SK-N-SH (cell line): ENCODE measurements around the gene CACNA1E. TPM values are rescaled to one million over a fixed set of nuclear protein-coding genes. Genes with fewer than 3 reads are reported as not detected.

Experiments
- CTCF ChIA-PET: fragments of 300-600, 350-600 bp; formaldehyde crosslinking; extraction: SDS; loops from one replicate; lab custom pipeline; 2021; lab: Yijun Ruan, JAX
- POLR2A ChIA-PET: fragments of 350-600 bp; sonication (Branson Sonifier 250); formaldehyde crosslinking; extraction: SDS; loops from one replicate; lab custom pipeline; 2020; ENCODE audit warnings: antibody characterized with exemption, inconsistent platforms; lab: Yijun Ruan, JAX
- DNase-seq: peaks from one replicate; pipeline ENCODE4 v3.0.0; 2012
- H2AFZ ChIP-seq: fragments of 200-600 bp; sonication (generic); 2 replicates; pipeline ENCODE4 v1.8.1; 2016; ENCODE audit warnings: antibody characterized with exemption, mild to moderate bottlenecking, low read depth
- H3F3A ChIP-seq: fragments of 200-600 bp; sonication (generic); replicated peaks from 2 replicates; pipeline ENCODE3; 2016; ENCODE audit warnings: antibody characterized with exemption, mild to moderate bottlenecking; ENCODE audit not compliant: insufficient read depth
- H3K27ac ChIP-seq, 2 experiments: fragments of 200-500 bp in 1 of 2; fragments of 200-600 bp in 1 of 2; sonication (Bioruptor generic) in 1 of 2; sonication (generic), shearing (Covaris generic) in 1 of 2; 2 replicates each; pipeline versions ENCODE4 v1.5.1 to v1.6.1; 2014 to 2016; ENCODE audit warnings: low read depth in 2 of 2, inconsistent platforms in 1 of 2, low read length in 1 of 2, mild to moderate bottlenecking in 1 of 2, mixed read lengths in 1 of 2
- H3K27me3 ChIP-seq: fragments of 200-600 bp; sonication (generic), shearing (Covaris generic); 2 replicates; pipeline ENCODE4 v1.6.1; 2016; ENCODE audit warnings: mixed run types; ENCODE audit not compliant: insufficient read depth
- H3K36me3 ChIP-seq, 2 experiments: fragments of 200-500 bp in 1 of 2; fragments of 200-600 bp in 1 of 2; sonication (Bioruptor generic) in 1 of 2; sonication (generic) in 1 of 2; replicated peaks in 1 of 2; 2 replicates each; pipeline versions ENCODE3 to v1.5.1; 2014 to 2016; ENCODE audit warnings: low read length in 1 of 2, mild to moderate bottlenecking in 1 of 2; ENCODE audit not compliant: insufficient read depth in 2 of 2, control insufficient read depth in 1 of 2
- H3K4me1 ChIP-seq, 2 experiments: fragments of 200-500 bp in 1 of 2; fragments of 200-600 bp in 1 of 2; sonication (Bioruptor generic) in 1 of 2; sonication (generic), shearing (Covaris generic) in 1 of 2; 2 replicates each; pipeline versions ENCODE4 v1.5.1 to v1.6.1; 2014 to 2016; ENCODE audit warnings: low read depth in 1 of 2, low read length in 1 of 2, mixed run types in 1 of 2; ENCODE audit not compliant: insufficient read depth in 2 of 2, control insufficient read depth in 1 of 2
- H3K4me2 ChIP-seq: fragments of 200-600 bp; sonication (generic), shearing (Covaris generic); 2 replicates; pipeline ENCODE4 v1.6.1; 2017; ENCODE audit warnings: mixed run types
- H3K4me3 ChIP-seq, 2 experiments: fragments of 200-500 bp in 1 of 2; fragments of 200-600 bp in 1 of 2; sonication (Bioruptor generic) in 1 of 2; sonication (generic), shearing (Covaris generic) in 1 of 2; 2 replicates each; pipeline versions ENCODE4 v1.5.1 to v1.8.1; 2014 to 2016; ENCODE audit warnings: low read depth in 2 of 2, inconsistent platforms in 1 of 2, low read length in 1 of 2, mild to moderate bottlenecking in 1 of 2, mixed read lengths in 1 of 2, moderate library complexity in 1 of 2
- H3K79me2 ChIP-seq: fragments of 200-600 bp; sonication (generic); 2 replicates; pipeline ENCODE4 v1.8.1; 2017; ENCODE audit warnings: mild to moderate bottlenecking; ENCODE audit not compliant: insufficient read depth
- H3K9ac ChIP-seq: fragments of 200-600 bp; sonication (generic); 2 replicates; pipeline ENCODE4 v1.6.1; 2017; ENCODE audit warnings: mixed run types
- H3K9me2 ChIP-seq: fragments of 200-600 bp; sonication (generic); 2 replicates; pipeline ENCODE4 v1.6.1; 2017; ENCODE audit warnings: mixed run types
- H3K9me3 ChIP-seq: fragments of 200-600 bp; sonication (generic); 2 replicates; pipeline ENCODE4 v1.6.1; 2017; ENCODE audit warnings: mixed run types, mild to moderate bottlenecking, moderate library complexity
- H4K20me1 ChIP-seq: fragments of 200-600 bp; sonication (generic); 2 replicates; pipeline ENCODE4 v1.6.1; 2017; ENCODE audit warnings: mild to moderate bottlenecking, mixed run types; ENCODE audit not compliant: insufficient read depth
- EP300 ChIP-seq, 2 experiments: IDR thresholded peaks; 2 replicates each; pipeline versions ENCODE4 v1.4.0 to v1.6.1; 2012; ENCODE audit warnings: borderline replicate concordance in 1 of 2, low read depth in 1 of 2, low read length in 1 of 2
- EZH2phosphoT487 ChIP-seq: fragments of 200-600 bp; sonication (generic); IDR thresholded peaks from 2 replicates; pipeline ENCODE4 v1.6.1; 2017; ENCODE audit warnings: low read depth, mixed run types, mild to moderate bottlenecking, antibody characterized with exemption, moderate library complexity, borderline replicate concordance
- FOSL2 ChIP-seq: IDR thresholded peaks from 2 replicates; pipeline ENCODE4 v1.4.0; 2012; ENCODE audit warnings: low read depth, mild to moderate bottlenecking, moderate library complexity, borderline replicate concordance
- GABPA ChIP-seq: IDR thresholded peaks from 2 replicates; pipeline ENCODE4 v1.4.0; 2012; ENCODE audit warnings: low read depth, mild to moderate bottlenecking
- GATA2 ChIP-seq: sonication (generic); formaldehyde crosslinking; IDR thresholded peaks from 2 replicates; pipeline ENCODE4 v1.5.0; 2020; ENCODE audit warnings: mild to moderate bottlenecking, missing genetic modification reagents
- IRF3 ChIP-seq: fragments of 150-350 bp; IDR thresholded peaks from 2 replicates; pipeline ENCODE4 v1.6.1; 2016; ENCODE audit warnings: mild to moderate bottlenecking, low read depth, low read length
- MEF2A ChIP-seq: IDR thresholded peaks from 2 replicates; pipeline ENCODE4 v1.4.0; 2012; ENCODE audit warnings: low read depth, borderline replicate concordance
- MXI1 ChIP-seq: IDR thresholded peaks from 2 replicates; pipeline ENCODE4 v1.6.1; 2012; ENCODE audit warnings: mild to moderate bottlenecking, low read depth, low read length, improper control_type of control experiment
- NRF1 ChIP-seq: IDR thresholded peaks from 2 replicates; pipeline ENCODE4 v1.6.1; 2012; ENCODE audit warnings: low read depth, mild to moderate bottlenecking, low read length
- PBX3 ChIP-seq: IDR thresholded peaks from 2 replicates; pipeline ENCODE4; 2012
- TAF1 ChIP-seq: IDR thresholded peaks from 2 replicates; pipeline ENCODE4 v1.6.1; 2012; ENCODE audit warnings: low read depth, mild to moderate bottlenecking, low read length, moderate library complexity, borderline replicate concordance
- YY1 ChIP-seq: IDR thresholded peaks from 2 replicates; pipeline ENCODE4 v1.4.0; 2012; ENCODE audit warnings: low read depth, mild to moderate bottlenecking
- WGBS: methylation state at CpG from one replicate; pipeline ENCODE4 v1.1.6; 2017; ENCODE audit warnings: low lambda C conversion rate; 5-methylcytosine and 5-hydroxymethylcytosine counted together
- polyA plus RNA-seq, 3 experiments: library from polyadenylated mRNA; depleted of rRNA; stranded (reverse); fragments of >200 nt; gene quantifications; 2 replicates each; pipeline ENCODE4 v1.2.3, GENCODE V29; 2012
- TF ChIP-seq, protein P1 (sequence below): IDR thresholded peaks from 2 replicates; pipeline ENCODE4 v1.4.0; 2012; ENCODE audit warnings: low read depth
- TF ChIP-seq, protein P2 (sequence below): IDR thresholded peaks from 2 replicates; pipeline ENCODE4 v1.6.1; 2012; ENCODE audit warnings: mild to moderate bottlenecking, low read depth, low read length, moderate library complexity

Gene CACNA1E
- polyA plus RNA-seq, 1 of the 3 experiments (the other 2 are of a cell fraction): not detected

GRCh38 chr1:181772714-181773113 lies 289.4 kb downstream of the CACNA1E start:
- H3K4me3 ChIP-seq: no peak overlapping the region
- no peaks in the 10 kb centered on the region for H4K20me1 ChIP-seq
- no peaks in the 10 kb centered on the region for H3K9me3 ChIP-seq
- no peaks in the 10 kb centered on the region for H3K36me3 ChIP-seq
- H3K4me2 ChIP-seq: no peak overlapping the region
- no peak overlapping the region for H3K9ac ChIP-seq
- no peaks in the 10 kb centered on the region for H3K79me2 ChIP-seq
- no peaks in the 10 kb centered on the region for H3K4me1 ChIP-seq
- POLR2A ChIA-PET: no interaction called here
- H3K9me2 ChIP-seq: no peaks in the 10 kb centered on the region
- H2AFZ ChIP-seq: no peak overlapping the region
- H3K27me3 ChIP-seq: no peaks in the 10 kb centered on the region
- WGBS: 0% methylated on average over 1 of the region's 1 CpG
- DNase-seq: no peak
- no peak overlapping the region for H3K27ac ChIP-seq
- TF ChIP-seq MEF2A: no peak
- no peak for TF ChIP-seq GABPA
- TF ChIP-seq PBX3: no peak
- TF ChIP-seq, protein P1, sequence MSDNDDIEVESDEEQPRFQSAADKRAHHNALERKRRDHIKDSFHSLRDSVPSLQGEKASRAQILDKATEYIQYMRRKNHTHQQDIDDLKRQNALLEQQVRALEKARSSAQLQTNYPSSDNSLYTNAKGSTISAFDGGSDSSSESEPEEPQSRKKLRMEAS: no peak
- no peak for TF ChIP-seq IRF3
- no peak for TF ChIP-seq FOSL2
- no peak for TF ChIP-seq EZH2phosphoT487
- TF ChIP-seq YY1: no peak
- TF ChIP-seq MXI1: no peak
- TF ChIP-seq EP300 (IDR thresholded peaks at IDR 0.05; ENCODE audit: borderline replicate concordance in 1 of 2, low read depth in 1 of 2, low read length in 1 of 2): no peak
- TF ChIP-seq, protein P2, sequence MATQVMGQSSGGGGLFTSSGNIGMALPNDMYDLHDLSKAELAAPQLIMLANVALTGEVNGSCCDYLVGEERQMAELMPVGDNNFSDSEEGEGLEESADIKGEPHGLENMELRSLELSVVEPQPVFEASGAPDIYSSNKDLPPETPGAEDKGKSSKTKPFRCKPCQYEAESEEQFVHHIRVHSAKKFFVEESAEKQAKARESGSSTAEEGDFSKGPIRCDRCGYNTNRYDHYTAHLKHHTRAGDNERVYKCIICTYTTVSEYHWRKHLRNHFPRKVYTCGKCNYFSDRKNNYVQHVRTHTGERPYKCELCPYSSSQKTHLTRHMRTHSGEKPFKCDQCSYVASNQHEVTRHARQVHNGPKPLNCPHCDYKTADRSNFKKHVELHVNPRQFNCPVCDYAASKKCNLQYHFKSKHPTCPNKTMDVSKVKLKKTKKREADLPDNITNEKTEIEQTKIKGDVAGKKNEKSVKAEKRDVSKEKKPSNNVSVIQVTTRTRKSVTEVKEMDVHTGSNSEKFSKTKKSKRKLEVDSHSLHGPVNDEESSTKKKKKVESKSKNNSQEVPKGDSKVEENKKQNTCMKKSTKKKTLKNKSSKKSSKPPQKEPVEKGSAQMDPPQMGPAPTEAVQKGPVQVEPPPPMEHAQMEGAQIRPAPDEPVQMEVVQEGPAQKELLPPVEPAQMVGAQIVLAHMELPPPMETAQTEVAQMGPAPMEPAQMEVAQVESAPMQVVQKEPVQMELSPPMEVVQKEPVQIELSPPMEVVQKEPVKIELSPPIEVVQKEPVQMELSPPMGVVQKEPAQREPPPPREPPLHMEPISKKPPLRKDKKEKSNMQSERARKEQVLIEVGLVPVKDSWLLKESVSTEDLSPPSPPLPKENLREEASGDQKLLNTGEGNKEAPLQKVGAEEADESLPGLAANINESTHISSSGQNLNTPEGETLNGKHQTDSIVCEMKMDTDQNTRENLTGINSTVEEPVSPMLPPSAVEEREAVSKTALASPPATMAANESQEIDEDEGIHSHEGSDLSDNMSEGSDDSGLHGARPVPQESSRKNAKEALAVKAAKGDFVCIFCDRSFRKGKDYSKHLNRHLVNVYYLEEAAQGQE: no peak
- TF ChIP-seq GATA2: no peak
- TF ChIP-seq TAF1: no peak
- TF ChIP-seq NRF1: no peak
- CTCF ChIA-PET: no interaction called here
- H3F3A ChIP-seq: no peaks in the 10 kb centered on the region
